HG03432 (cell line): ENCODE results near the gene NSG1.
"Not testable (repeated sequence)": the region's sequence is repeated elsewhere in the genome, so short reads cannot be mapped to it uniquely, and the experiment has no call there.

Source experiments
- ATAC-seq: cut with Tn5 transposase; IDR thresholded peaks from one replicate; pipeline ENCODE4 v1.9.1; 2021; ENCODE audit warnings: mild to moderate bottlenecking, moderate library complexity; ENCODE audit not compliant: unreplicated experiment

The NSG1 gene

GRCh38 chr4:4415107-4415805 is 28.4 kb downstream of the NSG1 start:
- no peak for ATAC-seq

- no peak for ATAC-seq
Measured at GRCh38 chr4:4415806-4416805, 29.2 kb downstream of the NSG1 start.

GRCh38 chr4:4416981-4417380 is 30.1 kb downstream of the NSG1 start:
- no peak for ATAC-seq

GRCh38 chr4:4417886-4418285 is 31.0 kb downstream of the NSG1 start:
- no peak for ATAC-seq

- no peak for ATAC-seq
Measured at GRCh38 chr4:4418676-4419390, 31.9 kb downstream of the NSG1 start.

GRCh38 chr4:4419896-4420295 is 33.0 kb downstream of the NSG1 start:
- no peak for ATAC-seq

GRCh38 chr4:4420421-4420820 is 33.5 kb downstream of the NSG1 start:
- no peak for ATAC-seq

- ATAC-seq, result no peak
Measured at GRCh38 chr4:4421356-4421755, 34.5 kb downstream of the NSG1 start.

GRCh38 chr4:4422117-4422516 is 35.2 kb downstream of the NSG1 start:
- ATAC-seq, result not testable (repeated sequence)

GRCh38 chr4:4422856-4423499 is 36.1 kb downstream of the NSG1 start:
- no peak for ATAC-seq

GRCh38 chr4:4423706-4424498 is 37.0 kb downstream of the NSG1 start:
- no peak for ATAC-seq

- ATAC-seq, result no peak
Measured at GRCh38 chr4:4424499-4425115, 37.7 kb downstream of the NSG1 start.

GRCh38 chr4:4425119-4425690 is 38.3 kb downstream of the NSG1 start:
- ATAC-seq, result no peak

GRCh38 chr4:4425696-4426095 is 38.8 kb downstream of the NSG1 start:
- no peak for ATAC-seq

GRCh38 chr4:4426511-4427120 is 39.7 kb downstream of the NSG1 start:
- no peak for ATAC-seq

GRCh38 chr4:4427121-4427870 is 40.4 kb downstream of the NSG1 start:
- no peak for ATAC-seq

- no peak for ATAC-seq
Measured at GRCh38 chr4:4427886-4428285, 41.0 kb downstream of the NSG1 start.
